Endothelial cell of umbilical vein (primary cell): ENCODE measurements around the gene NEUROD1. TPM values are rescaled to one million over a fixed set of nuclear protein-coding genes. Genes with fewer than 3 reads are reported as not detected.

Experiments used
- BruUV-seq: library from RNA; stranded (reverse); fragments of 400-500 nt; replicated peaks from 2 replicates; lab custom pipeline; 2021; lab: Mats Ljungman, UMichigan
- CTCF ChIA-PET: fragments of 300-600, 350-600 bp; sonication (Branson Sonifier 250); formaldehyde crosslinking; loops from one replicate; lab custom pipeline; 2021; ENCODE audit warnings: antibody characterized with exemption, inconsistent platforms; lab: Charles Lee
- POLR2A ChIA-PET: fragments of 300-600, 350-600 bp; sonication (Branson Sonifier 250); formaldehyde crosslinking; loops from one replicate; lab custom pipeline; 2021; ENCODE audit warnings: antibody characterized with exemption, inconsistent platforms; lab: Charles Lee
- DNase-seq: peaks from one replicate; pipeline ENCODE4 v3.0.0-alpha.2; 2011; ENCODE audit warnings: low read depth, low spot score
- FAIRE-seq: peaks from 2 replicates; lab custom pipeline; 2011; peaks lifted over from hg19 to GRCh38; lab: Jason Lieb, UNC
- H2AFZ ChIP-seq: 2 replicates; pipeline ENCODE4 v1.6.0; 2012; ENCODE audit warnings: low read depth, low read length, control low read depth, inconsistent platforms
- H3K27ac ChIP-seq: 2 replicates; pipeline ENCODE4 v1.5.1; 2011; ENCODE audit warnings: low read depth, mild to moderate bottlenecking, control low read depth, low read length, moderate library complexity; ENCODE audit not compliant: insufficient read depth
- H3K27me3 ChIP-seq, 2 experiments: 2 replicates each; pipeline versions ENCODE4 v1.6.0 to v1.6.1; 2011; ENCODE audit warnings: low read length in 2 of 2, mixed read lengths in 1 of 2; ENCODE audit not compliant: control insufficient read depth in 2 of 2, insufficient read depth in 2 of 2
- H3K36me3 ChIP-seq, 2 experiments: 2 replicates in 1 of 2; 3 replicates in 1 of 2; pipeline ENCODE4 v1.5.1; 2011; ENCODE audit warnings: low read length in 2 of 2, mild to moderate bottlenecking in 1 of 2, moderate library complexity in 1 of 2; ENCODE audit not compliant: control insufficient read depth in 2 of 2, insufficient read depth in 2 of 2; ENCODE audit errors: extremely low read depth in 1 of 2
- H3K4me1 ChIP-seq: 3 replicates; pipeline ENCODE4 v1.5.1; 2011; ENCODE audit warnings: mild to moderate bottlenecking, low read length; ENCODE audit not compliant: control insufficient read depth, insufficient read depth; ENCODE audit errors: extremely low read depth
- H3K4me2 ChIP-seq: 2 replicates; pipeline ENCODE4 v1.6.1; 2011; ENCODE audit warnings: low read length, control low read depth, mixed read lengths; ENCODE audit not compliant: insufficient read depth
- H3K4me3 ChIP-seq, 3 experiments: fragments of 200-600 bp in 1 of 3; sonication (generic), shearing (Covaris generic) in 1 of 3; replicated peaks in 1 of 3; 2 replicates each; pipeline ENCODE4 v1.5.1; 2011 to 2016; ENCODE audit warnings: control low read depth in 3 of 3, low read length in 3 of 3, mild to moderate bottlenecking in 2 of 3, inconsistent platforms in 1 of 3, low read depth in 1 of 3, moderate library complexity in 1 of 3; ENCODE audit not compliant: insufficient read depth in 1 of 3
- H3K79me2 ChIP-seq: 2 replicates; pipeline ENCODE4 v1.6.0; 2012; ENCODE audit warnings: low read length, inconsistent platforms; ENCODE audit not compliant: control insufficient read depth, insufficient read depth
- H3K9ac ChIP-seq: replicated peaks from 2 replicates; pipeline ENCODE3; 2011; ENCODE audit warnings: low read length, control low read depth; ENCODE audit not compliant: insufficient read depth; ENCODE audit errors: extremely low read depth
- H3K9me1 ChIP-seq: replicated peaks from 3 replicates; pipeline ENCODE4 v1.6.0; 2011; ENCODE audit warnings: mild to moderate bottlenecking, low read length; ENCODE audit not compliant: control insufficient read depth, insufficient read depth; ENCODE audit errors: extremely low read depth
- H3K9me3 ChIP-seq: replicated peaks from 2 replicates; pipeline ENCODE4 v1.5.1; 2012; ENCODE audit warnings: low read length, inconsistent platforms; ENCODE audit not compliant: control insufficient read depth, insufficient read depth
- H4K20me1 ChIP-seq: replicated peaks from 2 replicates; pipeline ENCODE3; 2011; ENCODE audit warnings: mild to moderate bottlenecking, low read length; ENCODE audit not compliant: control insufficient read depth, insufficient read depth; ENCODE audit errors: extremely low read depth
- EZH2 ChIP-seq: IDR thresholded peaks from 2 replicates; pipeline ENCODE4 v1.6.1; 2012; ENCODE audit warnings: borderline replicate concordance, low read depth, mild to moderate bottlenecking, moderate library complexity, low read length, inconsistent platforms; ENCODE audit not compliant: severe bottlenecking
- FOS ChIP-seq: IDR thresholded peaks from 2 replicates; pipeline ENCODE4 v1.6.1; 2011; ENCODE audit warnings: mild to moderate bottlenecking, low read length, moderate library complexity, borderline replicate concordance; ENCODE audit not compliant: insufficient read depth
- POLR2A ChIP-seq: IDR thresholded peaks from 2 replicates; pipeline ENCODE4 v1.6.1; 2012; ENCODE audit warnings: low read depth, mild to moderate bottlenecking, control low read depth, low read length
- dilution Hi-C: fragments of 300-500 bp; cut with MboI; formaldehyde crosslinking; loops from one replicate; pipeline ENCODE4 v1.15.0; 2019; ENCODE audit warnings: low sequenced_read_pairs; ENCODE audit not compliant: extremely low pct_ligation_motif_present
- intact Hi-C: fragments of 100-400 bp; cut with micrococcal nuclease; formaldehyde crosslinking; loops from one replicate; pipeline ENCODE4 v1.10.0; 2022
- polyA plus RNA-seq, 4 experiments: library from polyadenylated mRNA; depleted of rRNA in 3 of 4; stranded (reverse) in 3 of 4; unstranded in 1 of 4; fragments of >200 nt; gene quantifications; 2 replicates each; pipeline versions ENCODE4 v1.2.1 to v1.2.3, GENCODE V29; 2011 to 2012; ENCODE audit warnings: missing spikeins in 1 of 4
- total RNA-seq: library from RNA; stranded (reverse); gene quantifications from 2 replicates; pipeline ENCODE4 v1.2.3, GENCODE V29; 2021
- TF ChIP-seq, protein P1 (sequence below): IDR thresholded peaks from 2 replicates; pipeline ENCODE4 v1.6.1; 2011; ENCODE audit not compliant: insufficient read depth, insufficient read length
- TF ChIP-seq, protein P2 (sequence below), 2 donors: IDR thresholded peaks; 1 replicate in 1 of 2; 2 replicates in 1 of 2; pipeline ENCODE4 v1.5.1; 2011; ENCODE audit warnings: low read length in 2 of 2, mild to moderate bottlenecking in 2 of 2, moderate library complexity in 2 of 2, control low read depth in 1 of 2, inconsistent platforms in 1 of 2, low read depth in 1 of 2; ENCODE audit not compliant: insufficient read depth in 1 of 2; ENCODE audit errors: extremely low read depth in 1 of 2

The NEUROD1 gene
- total and polyA plus RNA-seq, 2 donors (not counting 3 experiments of a cell fraction or from before 2014, with no cell fraction given): not detected

DNA sequence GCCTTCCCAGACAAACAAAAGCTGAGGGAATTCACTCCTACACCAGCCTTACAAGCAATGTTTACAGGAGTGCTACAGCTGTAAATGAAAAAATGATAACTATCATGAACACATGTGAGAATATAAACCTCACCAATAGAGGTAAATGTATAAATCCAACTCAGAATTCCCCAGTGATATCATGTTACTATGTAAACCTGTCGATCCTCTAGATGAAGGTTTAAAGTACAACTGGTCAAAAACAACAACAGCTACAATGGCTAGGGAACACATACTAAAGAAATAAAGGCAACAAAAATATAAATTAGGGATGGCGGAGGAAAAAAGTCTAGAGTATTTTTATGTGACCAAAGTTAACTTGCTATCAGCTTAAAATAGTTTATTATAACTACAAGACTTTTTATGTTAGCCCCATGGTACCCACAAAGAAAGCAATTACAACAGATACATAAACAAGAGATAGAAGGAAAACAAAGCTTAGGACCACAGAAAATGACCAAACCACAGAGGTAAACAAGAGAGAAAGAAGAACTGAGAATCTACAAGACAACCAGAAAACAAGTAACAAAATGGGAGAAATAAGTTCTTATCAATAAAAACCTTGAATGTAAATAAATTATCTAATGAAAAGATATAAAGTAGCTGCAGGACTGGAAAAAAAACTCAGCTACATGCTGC is 31.7 kb downstream of the NEUROD1 start:
- Histone ChIP-seq H3K4me1 (no peaks in the 10 kb centered on the region), H3K79me2 (no peaks in the 10 kb centered on the region), H2AFZ (no peak overlapping the region), H3K4me2 (no peak overlapping the region), H4K20me1 (no peaks in the 10 kb centered on the region), H3K9me3 (no peaks in the 10 kb centered on the region), H3K4me3 (no peak overlapping the region), H3K9me1 (no peaks in the 10 kb centered on the region), H3K27me3 (peaks cover 0 to 3% of the 10 kb centered on the region in 2 experiments), H3K27ac (no peak overlapping the region), H3K36me3 (no peaks in the 10 kb centered on the region), H3K9ac (no peak overlapping the region)
- intact Hi-C loops (no loop called here), dilution Hi-C loops (no loop called here)
- ChIA-PET CTCF (no interaction called here), POLR2A (no interaction called here)
- TF ChIP-seq FOS: no peak
- TF ChIP-seq, protein P1, sequence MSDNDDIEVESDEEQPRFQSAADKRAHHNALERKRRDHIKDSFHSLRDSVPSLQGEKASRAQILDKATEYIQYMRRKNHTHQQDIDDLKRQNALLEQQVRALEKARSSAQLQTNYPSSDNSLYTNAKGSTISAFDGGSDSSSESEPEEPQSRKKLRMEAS: no peak
- TF ChIP-seq POLR2A: no peak
- TF ChIP-seq, protein P2, sequence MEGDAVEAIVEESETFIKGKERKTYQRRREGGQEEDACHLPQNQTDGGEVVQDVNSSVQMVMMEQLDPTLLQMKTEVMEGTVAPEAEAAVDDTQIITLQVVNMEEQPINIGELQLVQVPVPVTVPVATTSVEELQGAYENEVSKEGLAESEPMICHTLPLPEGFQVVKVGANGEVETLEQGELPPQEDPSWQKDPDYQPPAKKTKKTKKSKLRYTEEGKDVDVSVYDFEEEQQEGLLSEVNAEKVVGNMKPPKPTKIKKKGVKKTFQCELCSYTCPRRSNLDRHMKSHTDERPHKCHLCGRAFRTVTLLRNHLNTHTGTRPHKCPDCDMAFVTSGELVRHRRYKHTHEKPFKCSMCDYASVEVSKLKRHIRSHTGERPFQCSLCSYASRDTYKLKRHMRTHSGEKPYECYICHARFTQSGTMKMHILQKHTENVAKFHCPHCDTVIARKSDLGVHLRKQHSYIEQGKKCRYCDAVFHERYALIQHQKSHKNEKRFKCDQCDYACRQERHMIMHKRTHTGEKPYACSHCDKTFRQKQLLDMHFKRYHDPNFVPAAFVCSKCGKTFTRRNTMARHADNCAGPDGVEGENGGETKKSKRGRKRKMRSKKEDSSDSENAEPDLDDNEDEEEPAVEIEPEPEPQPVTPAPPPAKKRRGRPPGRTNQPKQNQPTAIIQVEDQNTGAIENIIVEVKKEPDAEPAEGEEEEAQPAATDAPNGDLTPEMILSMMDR (IDR thresholded peaks at IDR 0.05; ENCODE audit: extremely low read depth in 1 of 2, insufficient read depth in 1 of 2, low read depth in 1 of 2, low read length in 2 of 2): no peak
- no peak for TF ChIP-seq EZH2
- no TSS peak for BruUV-seq
- FAIRE-seq (no peak), DNase-seq (no peak)
